ENCODE results near the gene R3HDM2. TPM values are rescaled to one million over a fixed set of nuclear protein-coding genes. Genes with fewer than 3 reads are reported as not detected.

Gene R3HDM2
- total and polyA plus RNA-seq, 2 of the 13 experiments (the other 11 are each of a cell fraction or from before 2014, with no cell fraction given), result 11.1 to 23.5 TPM

DNA sequence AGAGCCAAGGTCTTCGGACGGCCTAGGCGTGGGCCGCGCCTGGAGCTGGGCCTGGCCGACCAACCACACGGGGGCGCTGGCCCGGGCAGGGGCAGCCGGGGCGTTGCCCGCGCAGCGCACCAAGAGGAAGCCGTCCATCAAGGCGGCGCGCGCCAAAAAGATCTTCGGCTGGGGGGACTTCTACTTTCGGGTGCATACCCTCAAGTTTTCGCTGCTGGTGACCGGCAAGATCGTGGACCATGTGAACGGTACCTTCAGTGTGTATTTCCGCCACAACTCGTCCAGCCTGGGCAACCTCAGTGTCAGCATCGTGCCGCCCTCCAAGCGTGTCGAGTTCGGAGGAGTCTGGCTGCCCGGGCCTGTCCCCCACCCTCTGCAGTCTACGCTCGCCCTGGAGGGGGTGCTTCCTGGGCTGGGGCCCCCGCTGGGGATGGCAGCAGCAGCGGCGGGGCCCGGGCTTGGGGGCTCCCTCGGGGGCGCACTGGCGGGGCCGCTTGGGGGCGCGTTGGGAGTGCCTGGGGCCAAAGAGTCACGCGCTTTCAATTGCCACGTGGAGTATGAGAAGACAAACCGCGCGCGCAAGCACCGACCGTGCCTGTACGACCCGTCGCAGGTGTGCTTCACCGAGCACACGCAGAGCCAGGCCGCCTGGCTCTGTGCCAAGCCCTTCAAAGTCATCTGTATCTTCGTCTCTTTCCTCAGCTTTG lies 205.7 kb downstream of the R3HDM2 start (continued):
- TF ChIP-seq SOX13 (IDR thresholded peaks at IDR 0.05), result no peak
- TF ChIP-seq SOX13 (CRISPR knock-in tag; conservative IDR thresholded peaks at IDR 0.05 in 1 of 2, IDR thresholded peaks at IDR 0.05 in 1 of 2), result no peak
- no peak for TF ChIP-seq KDM1A (CRISPR knock-in tag; IDR thresholded peaks at IDR 0.05)
- TF ChIP-seq ZNF180 (CRISPR knock-in tag; IDR thresholded peaks at IDR 0.05; ENCODE audit: borderline replicate concordance, low read depth), result no peak
- no peak for TF ChIP-seq ZNF543 (CRISPR knock-in tag; IDR thresholded peaks at IDR 0.05)
- no peak for TF ChIP-seq MYC (CRISPR knock-in tag; IDR thresholded peaks at IDR 0.05; ENCODE audit: borderline replicate concordance)
- TF ChIP-seq, protein P1, sequence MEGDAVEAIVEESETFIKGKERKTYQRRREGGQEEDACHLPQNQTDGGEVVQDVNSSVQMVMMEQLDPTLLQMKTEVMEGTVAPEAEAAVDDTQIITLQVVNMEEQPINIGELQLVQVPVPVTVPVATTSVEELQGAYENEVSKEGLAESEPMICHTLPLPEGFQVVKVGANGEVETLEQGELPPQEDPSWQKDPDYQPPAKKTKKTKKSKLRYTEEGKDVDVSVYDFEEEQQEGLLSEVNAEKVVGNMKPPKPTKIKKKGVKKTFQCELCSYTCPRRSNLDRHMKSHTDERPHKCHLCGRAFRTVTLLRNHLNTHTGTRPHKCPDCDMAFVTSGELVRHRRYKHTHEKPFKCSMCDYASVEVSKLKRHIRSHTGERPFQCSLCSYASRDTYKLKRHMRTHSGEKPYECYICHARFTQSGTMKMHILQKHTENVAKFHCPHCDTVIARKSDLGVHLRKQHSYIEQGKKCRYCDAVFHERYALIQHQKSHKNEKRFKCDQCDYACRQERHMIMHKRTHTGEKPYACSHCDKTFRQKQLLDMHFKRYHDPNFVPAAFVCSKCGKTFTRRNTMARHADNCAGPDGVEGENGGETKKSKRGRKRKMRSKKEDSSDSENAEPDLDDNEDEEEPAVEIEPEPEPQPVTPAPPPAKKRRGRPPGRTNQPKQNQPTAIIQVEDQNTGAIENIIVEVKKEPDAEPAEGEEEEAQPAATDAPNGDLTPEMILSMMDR (CRISPR knock-in tag; IDR thresholded peaks at IDR 0.05), result peak; percentile 72
- no peak for TF ChIP-seq RBFOX2 (IDR thresholded peaks at IDR 0.05; ENCODE audit: low read depth, low read length)
- TF ChIP-seq ZNF607 (CRISPR knock-in tag; IDR thresholded peaks at IDR 0.05; ENCODE audit: borderline replicate concordance), result 0 out of 2 replicates have a peak, but pooled peaks have one; percentile 40
- TF ChIP-seq ZBTB39 (CRISPR knock-in tag; IDR thresholded peaks at IDR 0.05), result no peak
- TF ChIP-seq, protein P2, sequence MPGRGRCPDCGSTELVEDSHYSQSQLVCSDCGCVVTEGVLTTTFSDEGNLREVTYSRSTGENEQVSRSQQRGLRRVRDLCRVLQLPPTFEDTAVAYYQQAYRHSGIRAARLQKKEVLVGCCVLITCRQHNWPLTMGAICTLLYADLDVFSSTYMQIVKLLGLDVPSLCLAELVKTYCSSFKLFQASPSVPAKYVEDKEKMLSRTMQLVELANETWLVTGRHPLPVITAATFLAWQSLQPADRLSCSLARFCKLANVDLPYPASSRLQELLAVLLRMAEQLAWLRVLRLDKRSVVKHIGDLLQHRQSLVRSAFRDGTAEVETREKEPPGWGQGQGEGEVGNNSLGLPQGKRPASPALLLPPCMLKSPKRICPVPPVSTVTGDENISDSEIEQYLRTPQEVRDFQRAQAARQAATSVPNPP (CRISPR knock-in tag; IDR thresholded peaks at IDR 0.05), result no peak
- TF ChIP-seq ZNF768 (CRISPR knock-in tag; IDR thresholded peaks at IDR 0.05), result no peak
- no peak for TF ChIP-seq XBP1 (CRISPR knock-in tag; IDR thresholded peaks at IDR 0.05)
- peak; percentile 67; the same call in 1 of the 2 replicates for TF ChIP-seq LCORL (IDR thresholded peaks at IDR 0.05)
- no peak for TF ChIP-seq LCORL (CRISPR knock-in tag; IDR thresholded peaks at IDR 0.05)
- TF ChIP-seq NRL (CRISPR knock-in tag; IDR thresholded peaks at IDR 0.05; ENCODE audit: borderline replicate concordance), result no peak
- TF ChIP-seq U2AF1 (optimal IDR thresholded peaks at IDR 0.05; ENCODE audit: low read depth, low read length), result no peak
- no peak for TF ChIP-seq SRF (IDR thresholded peaks at IDR 0.05; ENCODE audit: low read depth, low read length)
